GM12878 (cell line): Measurements from ENCODE around the gene PRR18. TPM values are rescaled to one million over a fixed set of nuclear protein-coding genes. Genes with fewer than 3 reads are reported as not detected.

Experiments
- FOXM1 ChIP-seq: IDR thresholded peaks from 2 replicates; pipeline ENCODE4 v1.6.1; 2012; ENCODE audit warnings: low read depth, mild to moderate bottlenecking, inconsistent platforms, low read length, moderate library complexity
- IKZF2 ChIP-seq, 2 experiments: fragments of 450-650 bp; IDR thresholded peaks; 2 replicates each; pipeline ENCODE4 v1.6.1; 2017; ENCODE audit warnings: mild to moderate bottlenecking in 2 of 2, moderate library complexity in 2 of 2
- MTA2 ChIP-seq: fragments of 450-650 bp; IDR thresholded peaks from 2 replicates; pipeline ENCODE4 v1.6.1; 2016; ENCODE audit warnings: low read depth, mild to moderate bottlenecking, moderate library complexity
- NBN ChIP-seq: fragments of 450-650 bp; IDR thresholded peaks from 2 replicates; pipeline ENCODE4 v1.6.1; 2016
- NRF1 ChIP-seq: conservative IDR thresholded peaks from 2 replicates; pipeline ENCODE4 v1.6.1; 2011; ENCODE audit warnings: mild to moderate bottlenecking, low read depth, low read length, improper control_type of control experiment
- RAD21 ChIP-seq: IDR thresholded peaks from 2 replicates; pipeline ENCODE4 v1.6.1; 2011; ENCODE audit warnings: mild to moderate bottlenecking, low read depth, low read length, moderate library complexity; ENCODE audit not compliant: insufficient read depth
- SMAD5 ChIP-seq: IDR thresholded peaks from 2 replicates; pipeline ENCODE4 v1.6.1; 2016; ENCODE audit warnings: antibody characterized with exemption, low read depth
- ZBED1 ChIP-seq: IDR thresholded peaks from 2 replicates; pipeline ENCODE4 v1.6.1; 2016; ENCODE audit warnings: borderline replicate concordance
- ZNF207 ChIP-seq: fragments of 450-650 bp; IDR thresholded peaks from 2 replicates; pipeline ENCODE4 v1.6.1; 2014; ENCODE audit warnings: antibody characterized with exemption, mild to moderate bottlenecking, borderline replicate concordance
- ZNF217 ChIP-seq: fragments of 450-650 bp; IDR thresholded peaks from 2 replicates; pipeline ENCODE4 v1.6.1; 2017; ENCODE audit warnings: antibody characterized with exemption, mild to moderate bottlenecking
- polyA plus RNA-seq, 11 experiments: library from polyadenylated mRNA; depleted of rRNA in 4 of 11; unstranded in 6 of 11; stranded (reverse) in 5 of 11; fragments of >200 nt; fragmentation: Nextera tagmentation in 4 of 11; fragmentation: Illumina TruSeq in 1 of 11; extraction: Ambion mirVana in 4 of 11; extraction: Trizol in 1 of 11; gene quantifications; 1 replicate in 1 of 11; 2 replicates in 10 of 11; pipeline versions ENCODE4 v1.2.1 to v1.2.3, GENCODE V29; 2011 to 2016; ENCODE audit warnings: inconsistent platforms in 2 of 11, missing spikeins in 2 of 11, low read depth in 1 of 11
- total RNA-seq, 4 experiments: library from RNA; depleted of rRNA in 3 of 4; stranded (reverse); fragments of >200 nt in 3 of 4; fragmentation: Illumina TruSeq in 1 of 4; extraction: Trizol in 1 of 4; gene quantifications; 2 replicates each; pipeline versions ENCODE4 v1.2.1 to v1.2.3, GENCODE V29; 2013 to 2021
- TF ChIP-seq, protein P1 (sequence below): fragments of 150-350 bp; IDR thresholded peaks from 2 replicates; pipeline ENCODE4 v1.6.1; 2016; ENCODE audit warnings: low read depth, low read length
- TF ChIP-seq, protein P2 (sequence below), 3 experiments: IDR thresholded peaks in 2 of 3; conservative IDR thresholded peaks in 1 of 3; 2 replicates each; pipeline ENCODE4 v1.5.1; 2011; ENCODE audit warnings: low read depth in 3 of 3, low read length in 3 of 3, mild to moderate bottlenecking in 3 of 3, control low read depth in 2 of 3, moderate library complexity in 2 of 3, inconsistent platforms in 1 of 3, mixed read lengths in 1 of 3; ENCODE audit not compliant: control insufficient read depth in 2 of 3, insufficient read depth in 1 of 3; ENCODE audit errors: extremely low read depth in 1 of 3
- TF ChIP-seq, protein P3 (sequence below): fragments of 450-650 bp; IDR thresholded peaks from 2 replicates; pipeline ENCODE4 v1.6.1; 2016; ENCODE audit warnings: mild to moderate bottlenecking, moderate library complexity, borderline replicate concordance
- TF ChIP-seq, protein P4 (sequence below): IDR thresholded peaks from 2 replicates; pipeline ENCODE4 v1.6.1; 2011; ENCODE audit warnings: low read depth, low read length, improper control_type of control experiment, borderline replicate concordance
- TF ChIP-seq, protein P5 (sequence below): fragments of 450-650 bp; IDR thresholded peaks from 2 replicates; pipeline ENCODE4 v1.6.1; 2017; ENCODE audit warnings: mild to moderate bottlenecking, moderate library complexity

PRR18 gene
- total and polyA plus RNA-seq, 10 of the 15 experiments (the other 5 are each of a cell fraction or from before 2014, with no cell fraction given) = 0.13 to 8.2 (median 1.6) TPM

DNA sequence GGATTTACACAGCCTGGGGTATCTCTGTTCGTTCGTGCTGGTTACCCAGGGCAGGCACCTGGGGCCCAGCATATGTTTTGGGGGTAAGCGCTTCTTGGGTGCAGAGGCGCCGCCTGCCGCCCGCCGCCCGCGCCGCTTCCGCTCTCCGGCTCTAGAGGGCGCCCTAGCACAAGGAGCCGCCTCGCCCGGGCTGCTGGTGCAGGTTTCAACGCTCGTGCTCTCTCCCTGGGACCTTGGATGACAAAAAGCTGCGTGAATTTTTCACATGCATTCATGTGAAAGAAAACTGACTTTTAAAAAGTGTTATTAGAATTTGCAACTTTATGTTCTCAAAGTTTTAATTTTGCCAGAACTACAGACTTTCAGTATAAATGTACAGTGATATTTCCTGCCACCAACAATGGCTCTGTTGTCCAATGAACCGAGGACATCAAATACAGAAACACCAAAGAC lies 32.5 kb downstream of the PRR18 start (continued):
- TF ChIP-seq, protein P1, sequence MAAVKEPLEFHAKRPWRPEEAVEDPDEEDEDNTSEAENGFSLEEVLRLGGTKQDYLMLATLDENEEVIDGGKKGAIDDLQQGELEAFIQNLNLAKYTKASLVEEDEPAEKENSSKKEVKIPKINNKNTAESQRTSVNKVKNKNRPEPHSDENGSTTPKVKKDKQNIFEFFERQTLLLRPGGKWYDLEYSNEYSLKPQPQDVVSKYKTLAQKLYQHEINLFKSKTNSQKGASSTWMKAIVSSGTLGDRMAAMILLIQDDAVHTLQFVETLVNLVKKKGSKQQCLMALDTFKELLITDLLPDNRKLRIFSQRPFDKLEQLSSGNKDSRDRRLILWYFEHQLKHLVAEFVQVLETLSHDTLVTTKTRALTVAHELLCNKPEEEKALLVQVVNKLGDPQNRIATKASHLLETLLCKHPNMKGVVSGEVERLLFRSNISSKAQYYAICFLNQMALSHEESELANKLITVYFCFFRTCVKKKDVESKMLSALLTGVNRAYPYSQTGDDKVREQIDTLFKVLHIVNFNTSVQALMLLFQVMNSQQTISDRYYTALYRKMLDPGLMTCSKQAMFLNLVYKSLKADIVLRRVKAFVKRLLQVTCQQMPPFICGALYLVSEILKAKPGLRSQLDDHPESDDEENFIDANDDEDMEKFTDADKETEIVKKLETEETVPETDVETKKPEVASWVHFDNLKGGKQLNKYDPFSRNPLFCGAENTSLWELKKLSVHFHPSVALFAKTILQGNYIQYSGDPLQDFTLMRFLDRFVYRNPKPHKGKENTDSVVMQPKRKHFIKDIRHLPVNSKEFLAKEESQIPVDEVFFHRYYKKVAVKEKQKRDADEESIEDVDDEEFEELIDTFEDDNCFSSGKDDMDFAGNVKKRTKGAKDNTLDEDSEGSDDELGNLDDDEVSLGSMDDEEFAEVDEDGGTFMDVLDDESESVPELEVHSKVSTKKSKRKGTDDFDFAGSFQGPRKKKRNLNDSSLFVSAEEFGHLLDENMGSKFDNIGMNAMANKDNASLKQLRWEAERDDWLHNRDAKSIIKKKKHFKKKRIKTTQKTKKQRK = no peak
- TF ChIP-seq ZNF207 (no peak; the same call in 1 of the 2 replicates), ZNF217 (no peak), MTA2 (no peak), RAD21 (peak; percentile 99), SMAD5 (no peak), NRF1 (no peak), IKZF2 (IDR thresholded peaks at IDR 0.05) (0 out of 4 replicates have a peak, but pooled peaks of 1 of the 2 experiments have one; percentile 8), FOXM1 (peak; percentile 61; the same call in 1 of the 2 replicates), NBN (no peak), ZBED1 (no peak)
- TF ChIP-seq, protein P2, sequence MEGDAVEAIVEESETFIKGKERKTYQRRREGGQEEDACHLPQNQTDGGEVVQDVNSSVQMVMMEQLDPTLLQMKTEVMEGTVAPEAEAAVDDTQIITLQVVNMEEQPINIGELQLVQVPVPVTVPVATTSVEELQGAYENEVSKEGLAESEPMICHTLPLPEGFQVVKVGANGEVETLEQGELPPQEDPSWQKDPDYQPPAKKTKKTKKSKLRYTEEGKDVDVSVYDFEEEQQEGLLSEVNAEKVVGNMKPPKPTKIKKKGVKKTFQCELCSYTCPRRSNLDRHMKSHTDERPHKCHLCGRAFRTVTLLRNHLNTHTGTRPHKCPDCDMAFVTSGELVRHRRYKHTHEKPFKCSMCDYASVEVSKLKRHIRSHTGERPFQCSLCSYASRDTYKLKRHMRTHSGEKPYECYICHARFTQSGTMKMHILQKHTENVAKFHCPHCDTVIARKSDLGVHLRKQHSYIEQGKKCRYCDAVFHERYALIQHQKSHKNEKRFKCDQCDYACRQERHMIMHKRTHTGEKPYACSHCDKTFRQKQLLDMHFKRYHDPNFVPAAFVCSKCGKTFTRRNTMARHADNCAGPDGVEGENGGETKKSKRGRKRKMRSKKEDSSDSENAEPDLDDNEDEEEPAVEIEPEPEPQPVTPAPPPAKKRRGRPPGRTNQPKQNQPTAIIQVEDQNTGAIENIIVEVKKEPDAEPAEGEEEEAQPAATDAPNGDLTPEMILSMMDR (IDR thresholded peaks at IDR 0.05 in 2 of 3, conservative IDR thresholded peaks at IDR 0.05 in 1 of 3; ENCODE audit: control insufficient read depth in 2 of 3, extremely low read depth in 1 of 3, insufficient read depth in 1 of 3, low read depth in 3 of 3, low read length in 3 of 3) = peak; percentile 99 to 100 (median 100); a peak in 5 of 6 replicates
- TF ChIP-seq, protein P3, sequence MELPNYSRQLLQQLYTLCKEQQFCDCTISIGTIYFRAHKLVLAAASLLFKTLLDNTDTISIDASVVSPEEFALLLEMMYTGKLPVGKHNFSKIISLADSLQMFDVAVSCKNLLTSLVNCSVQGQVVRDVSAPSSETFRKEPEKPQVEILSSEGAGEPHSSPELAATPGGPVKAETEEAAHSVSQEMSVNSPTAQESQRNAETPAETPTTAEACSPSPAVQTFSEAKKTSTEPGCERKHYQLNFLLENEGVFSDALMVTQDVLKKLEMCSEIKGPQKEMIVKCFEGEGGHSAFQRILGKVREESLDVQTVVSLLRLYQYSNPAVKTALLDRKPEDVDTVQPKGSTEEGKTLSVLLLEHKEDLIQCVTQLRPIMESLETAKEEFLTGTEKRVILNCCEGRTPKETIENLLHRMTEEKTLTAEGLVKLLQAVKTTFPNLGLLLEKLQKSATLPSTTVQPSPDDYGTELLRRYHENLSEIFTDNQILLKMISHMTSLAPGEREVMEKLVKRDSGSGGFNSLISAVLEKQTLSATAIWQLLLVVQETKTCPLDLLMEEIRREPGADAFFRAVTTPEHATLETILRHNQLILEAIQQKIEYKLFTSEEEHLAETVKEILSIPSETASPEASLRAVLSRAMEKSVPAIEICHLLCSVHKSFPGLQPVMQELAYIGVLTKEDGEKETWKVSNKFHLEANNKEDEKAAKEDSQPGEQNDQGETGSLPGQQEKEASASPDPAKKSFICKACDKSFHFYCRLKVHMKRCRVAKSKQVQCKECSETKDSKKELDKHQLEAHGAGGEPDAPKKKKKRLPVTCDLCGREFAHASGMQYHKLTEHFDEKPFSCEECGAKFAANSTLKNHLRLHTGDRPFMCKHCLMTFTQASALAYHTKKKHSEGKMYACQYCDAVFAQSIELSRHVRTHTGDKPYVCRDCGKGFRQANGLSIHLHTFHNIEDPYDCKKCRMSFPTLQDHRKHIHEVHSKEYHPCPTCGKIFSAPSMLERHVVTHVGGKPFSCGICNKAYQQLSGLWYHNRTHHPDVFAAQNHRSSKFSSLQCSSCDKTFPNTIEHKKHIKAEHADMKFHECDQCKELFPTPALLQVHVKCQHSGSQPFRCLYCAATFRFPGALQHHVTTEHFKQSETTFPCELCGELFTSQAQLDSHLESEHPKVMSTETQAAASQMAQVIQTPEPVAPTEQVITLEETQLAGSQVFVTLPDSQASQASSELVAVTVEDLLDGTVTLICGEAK = no peak
- TF ChIP-seq, protein P4, sequence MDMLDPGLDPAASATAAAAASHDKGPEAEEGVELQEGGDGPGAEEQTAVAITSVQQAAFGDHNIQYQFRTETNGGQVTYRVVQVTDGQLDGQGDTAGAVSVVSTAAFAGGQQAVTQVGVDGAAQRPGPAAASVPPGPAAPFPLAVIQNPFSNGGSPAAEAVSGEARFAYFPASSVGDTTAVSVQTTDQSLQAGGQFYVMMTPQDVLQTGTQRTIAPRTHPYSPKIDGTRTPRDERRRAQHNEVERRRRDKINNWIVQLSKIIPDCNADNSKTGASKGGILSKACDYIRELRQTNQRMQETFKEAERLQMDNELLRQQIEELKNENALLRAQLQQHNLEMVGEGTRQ = no peak
- TF ChIP-seq, protein P5, sequence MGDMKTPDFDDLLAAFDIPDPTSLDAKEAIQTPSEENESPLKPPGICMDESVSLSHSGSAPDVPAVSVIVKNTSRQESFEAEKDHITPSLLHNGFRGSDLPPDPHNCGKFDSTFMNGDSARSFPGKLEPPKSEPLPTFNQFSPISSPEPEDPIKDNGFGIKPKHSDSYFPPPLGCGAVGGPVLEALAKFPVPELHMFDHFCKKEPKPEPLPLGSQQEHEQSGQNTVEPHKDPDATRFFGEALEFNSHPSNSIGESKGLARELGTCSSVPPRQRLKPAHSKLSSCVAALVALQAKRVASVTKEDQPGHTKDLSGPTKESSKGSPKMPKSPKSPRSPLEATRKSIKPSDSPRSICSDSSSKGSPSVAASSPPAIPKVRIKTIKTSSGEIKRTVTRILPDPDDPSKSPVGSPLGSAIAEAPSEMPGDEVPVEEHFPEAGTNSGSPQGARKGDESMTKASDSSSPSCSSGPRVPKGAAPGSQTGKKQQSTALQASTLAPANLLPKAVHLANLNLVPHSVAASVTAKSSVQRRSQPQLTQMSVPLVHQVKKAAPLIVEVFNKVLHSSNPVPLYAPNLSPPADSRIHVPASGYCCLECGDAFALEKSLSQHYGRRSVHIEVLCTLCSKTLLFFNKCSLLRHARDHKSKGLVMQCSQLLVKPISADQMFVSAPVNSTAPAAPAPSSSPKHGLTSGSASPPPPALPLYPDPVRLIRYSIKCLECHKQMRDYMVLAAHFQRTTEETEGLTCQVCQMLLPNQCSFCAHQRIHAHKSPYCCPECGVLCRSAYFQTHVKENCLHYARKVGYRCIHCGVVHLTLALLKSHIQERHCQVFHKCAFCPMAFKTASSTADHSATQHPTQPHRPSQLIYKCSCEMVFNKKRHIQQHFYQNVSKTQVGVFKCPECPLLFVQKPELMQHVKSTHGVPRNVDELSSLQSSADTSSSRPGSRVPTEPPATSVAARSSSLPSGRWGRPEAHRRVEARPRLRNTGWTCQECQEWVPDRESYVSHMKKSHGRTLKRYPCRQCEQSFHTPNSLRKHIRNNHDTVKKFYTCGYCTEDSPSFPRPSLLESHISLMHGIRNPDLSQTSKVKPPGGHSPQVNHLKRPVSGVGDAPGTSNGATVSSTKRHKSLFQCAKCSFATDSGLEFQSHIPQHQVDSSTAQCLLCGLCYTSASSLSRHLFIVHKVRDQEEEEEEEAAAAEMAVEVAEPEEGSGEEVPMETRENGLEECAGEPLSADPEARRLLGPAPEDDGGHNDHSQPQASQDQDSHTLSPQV = peak; percentile 86
